Neural progenitor cell (in vitro differentiated cells): ENCODE measurements around the gene RETNLB. TPM values are rescaled to one million over a fixed set of nuclear protein-coding genes. Genes with fewer than 3 reads are reported as not detected.
A peak's percentile ranks its signal among the peaks of the same experiment; 100 is the strongest.

Source experiments
- DNase-seq: peaks from one replicate; pipeline ENCODE4 v3.0.0-alpha.2; 2016; ENCODE audit warnings: low spot score
- H2AFZ ChIP-seq: fragments of 200-600 bp; sonication (generic); replicated peaks from 2 replicates; pipeline ENCODE4 v1.6.1; 2016; ENCODE audit warnings: antibody characterized with exemption
- H3F3A ChIP-seq: fragments of 200-600 bp; sonication (generic); 2 replicates; pipeline ENCODE4 v1.6.1; 2016; ENCODE audit warnings: antibody characterized with exemption, low read depth
- H3K27ac ChIP-seq: fragments of 200-600 bp; sonication (generic); 2 replicates; pipeline ENCODE4 v1.5.1; 2016; ENCODE audit warnings: mild to moderate bottlenecking
- H3K27me3 ChIP-seq: fragments of 200-600 bp; sonication (generic); 2 replicates; pipeline ENCODE4 v1.6.1; 2016; ENCODE audit warnings: mild to moderate bottlenecking, moderate library complexity
- H3K36me3 ChIP-seq: fragments of 200-600 bp; sonication (generic); 2 replicates; pipeline ENCODE4 v1.5.1; 2016
- H3K4me1 ChIP-seq: fragments of 200-600 bp; sonication (generic); 2 replicates; pipeline ENCODE4 v1.6.1; 2016; ENCODE audit warnings: mixed run types
- H3K4me2 ChIP-seq: fragments of 200-600 bp; sonication (generic); 2 replicates; pipeline ENCODE4 v1.6.1; 2016
- H3K4me3 ChIP-seq: fragments of 200-600 bp; sonication (generic); 2 replicates; pipeline ENCODE4 v1.5.1; 2016
- H3K79me2 ChIP-seq: fragments of 200-600 bp; sonication (generic); 2 replicates; pipeline ENCODE4 v1.6.1; 2016; ENCODE audit warnings: low read depth
- H3K9ac ChIP-seq: fragments of 200-600 bp; sonication (generic); 2 replicates; pipeline ENCODE4 v1.6.1; 2016
- H3K9me3 ChIP-seq: fragments of 200-600 bp; sonication (generic); 2 replicates; pipeline ENCODE4 v1.5.1; 2016; ENCODE audit warnings: low read depth
- H4K20me1 ChIP-seq: fragments of 200-600 bp; sonication (generic); 2 replicates; pipeline ENCODE4 v1.6.1; 2016; ENCODE audit warnings: low read depth
- H3K27ac Mint-ChIP-seq: 3 replicates; pipeline ENCODE4 v1.8.0; 2021; ENCODE audit warnings: mixed read lengths
- H3K27me3 Mint-ChIP-seq: 2 replicates; pipeline ENCODE4 v1.8.0; 2022; ENCODE audit warnings: low read depth, mild to moderate bottlenecking, inconsistent platforms, moderate library complexity, mixed read lengths; ENCODE audit not compliant: insufficient read depth
- H3K36me3 Mint-ChIP-seq: 3 replicates; pipeline ENCODE4 v1.8.0; 2021; ENCODE audit warnings: mixed read lengths
- H3K4me1 Mint-ChIP-seq: 3 replicates; pipeline ENCODE4 v1.8.0; 2021; ENCODE audit warnings: mixed read lengths
- H3K4me3 Mint-ChIP-seq: 3 replicates; pipeline ENCODE4 v1.8.0; 2021; ENCODE audit warnings: mild to moderate bottlenecking, moderate library complexity, mixed read lengths
- H3K9me3 Mint-ChIP-seq: 3 replicates; pipeline ENCODE4 v1.8.0; 2020; ENCODE audit warnings: mixed read lengths
- CTCF ChIP-seq: fragments of 200-600 bp; sonication (generic); IDR thresholded peaks from 2 replicates; pipeline ENCODE4 v1.5.1; 2017; ENCODE audit warnings: antibody characterized with exemption, mild to moderate bottlenecking
- EZH2 ChIP-seq: fragments of 200-600 bp; sonication (generic); IDR thresholded peaks from 2 replicates; pipeline ENCODE4 v1.6.1; 2017; ENCODE audit warnings: antibody characterized with exemption, mild to moderate bottlenecking, moderate library complexity
- EZH2phosphoT487 ChIP-seq: fragments of 200-600 bp; sonication (generic); IDR thresholded peaks from 2 replicates; pipeline ENCODE4 v1.6.1; 2017; ENCODE audit warnings: antibody characterized with exemption
- total RNA-seq: library from RNA; depleted of rRNA; stranded (reverse); fragments of >200 nt; gene quantifications from 2 replicates; pipeline ENCODE4 v1.2.3, GENCODE V29; 2015; ENCODE audit warnings: low replicate concordance

The RETNLB gene
- total RNA-seq, 1 donor from 2014 or later = not detected

- no peak overlapping the region for H2AFZ ChIP-seq
- no peak overlapping the region for H3K4me3 ChIP-seq
- no peaks in the 10 kb centered on the region for H3K9me3 Mint-ChIP-seq
- H3K27ac Mint-ChIP-seq = peak overlapping the region; percentile 2
- peak; percentile 9 for DNase-seq
- no peak overlapping the region for H3K9ac ChIP-seq
- no peaks in the 10 kb centered on the region for H3K36me3 Mint-ChIP-seq
- H3K27ac ChIP-seq = no peak overlapping the region
- no peak overlapping the region for H3K4me3 Mint-ChIP-seq
- no peaks in the 10 kb centered on the region for H3K36me3 ChIP-seq
- H4K20me1 ChIP-seq = no peaks in the 10 kb centered on the region
- peaks cover 2% of the 10 kb centered on the region for H3K27me3 Mint-ChIP-seq
- peaks cover 10% of the 10 kb centered on the region for H3K4me1 Mint-ChIP-seq
- H3K27me3 ChIP-seq = no peaks in the 10 kb centered on the region
- H3F3A ChIP-seq = no peaks in the 10 kb centered on the region
- no peaks in the 10 kb centered on the region for H3K79me2 ChIP-seq
- TF ChIP-seq CTCF (no peak), EZH2 (no peak), EZH2phosphoT487 (no peak)
- H3K9me3 ChIP-seq = no peaks in the 10 kb centered on the region
- H3K4me2 ChIP-seq = no peak overlapping the region
- no peaks in the 10 kb centered on the region for H3K4me1 ChIP-seq
Measured at GRCh38 chr3:108804437-108804836, 47.2 kb upstream of the RETNLB start.

- no peak for TF ChIP-seq CTCF
- TF ChIP-seq EZH2 = no peak
- TF ChIP-seq EZH2phosphoT487 = no peak
- DNase-seq = peak; percentile 3
- no peak overlapping the region for H3K4me2 ChIP-seq
- Mint-ChIP-seq H3K27ac (no peak overlapping the region), H3K4me1 (no peaks in the 10 kb centered on the region), H3K4me3 (no peak overlapping the region), H3K9me3 (peaks cover 6% of the 10 kb centered on the region), H3K36me3 (no peaks in the 10 kb centered on the region), H3K27me3 (no peaks in the 10 kb centered on the region)
- H2AFZ ChIP-seq = peak overlapping the region; percentile 80
- H3K27me3 ChIP-seq = no peaks in the 10 kb centered on the region
- H3K9ac ChIP-seq = no peak overlapping the region
- no peak overlapping the region for H3K4me3 ChIP-seq
- H3K4me1 ChIP-seq = no peaks in the 10 kb centered on the region
- no peaks in the 10 kb centered on the region for H3K9me3 ChIP-seq
- peaks cover 1% of the 10 kb centered on the region for H3K36me3 ChIP-seq
- no peaks in the 10 kb centered on the region for H3F3A ChIP-seq
- H4K20me1 ChIP-seq = no peaks in the 10 kb centered on the region
- no peak overlapping the region for H3K27ac ChIP-seq
- no peaks in the 10 kb centered on the region for H3K79me2 ChIP-seq
Measured at GRCh38 chr3:108791473-108791872, 34.3 kb upstream of the RETNLB start.

- no peak overlapping the region for H3K4me3 Mint-ChIP-seq
- DNase-seq = no peak
- H3K27me3 ChIP-seq = no peaks in the 10 kb centered on the region
- no peaks in the 10 kb centered on the region for H3F3A ChIP-seq
- peaks cover 3% of the 10 kb centered on the region for H3K27me3 Mint-ChIP-seq
- H3K27ac Mint-ChIP-seq = no peak overlapping the region
- H3K27ac ChIP-seq = no peak overlapping the region
- no peak overlapping the region for H3K4me2 ChIP-seq
- TF ChIP-seq CTCF (no peak), EZH2phosphoT487 (no peak), EZH2 (no peak)
- no peak overlapping the region for H3K9ac ChIP-seq
- no peaks in the 10 kb centered on the region for H3K79me2 ChIP-seq
- H3K4me1 ChIP-seq = no peaks in the 10 kb centered on the region
- H3K4me3 ChIP-seq = no peak overlapping the region
- no peaks in the 10 kb centered on the region for H3K9me3 Mint-ChIP-seq
- no peaks in the 10 kb centered on the region for H3K4me1 Mint-ChIP-seq
- H2AFZ ChIP-seq = no peak overlapping the region
- no peaks in the 10 kb centered on the region for H3K9me3 ChIP-seq
- H3K36me3 ChIP-seq = no peaks in the 10 kb centered on the region
- H4K20me1 ChIP-seq = no peaks in the 10 kb centered on the region
- H3K36me3 Mint-ChIP-seq = peaks cover 2% of the 10 kb centered on the region
Measured at GRCh38 chr3:108780235-108780634, 23.0 kb upstream of the RETNLB start.
